ENCODE results near the gene PPP2R2B. TPM values are rescaled to one million over a fixed set of nuclear protein-coding genes. Genes with fewer than 3 reads are reported as not detected.

PPP2R2B gene
- total RNA-seq, 1 donor from 2014 or later: not detected

GRCh38 chr5:146697211-146697610 is 181.3 kb downstream of the PPP2R2B start:
- Mint-ChIP-seq H3K9me3 (no peaks in the 10 kb centered on the region), H3K36me3 (ENCODE audit: low read depth) (no peaks in the 10 kb centered on the region), H3K27ac (no peak overlapping the region), H3K4me3 (no peak overlapping the region), H3K4me1 (no peaks in the 10 kb centered on the region), H3K27me3 (no peaks in the 10 kb centered on the region)
- no peak for DNase-seq
- intact Hi-C loops (cut with micrococcal nuclease): no loop called here

GRCh38 chr5:146695646-146696045 is 182.9 kb downstream of the PPP2R2B start:
- no peaks in the 10 kb centered on the region for H3K9me3 Mint-ChIP-seq
- H3K4me3 Mint-ChIP-seq: no peak overlapping the region
- no peak overlapping the region for H3K27ac Mint-ChIP-seq
- H3K27me3 Mint-ChIP-seq: no peaks in the 10 kb centered on the region
- H3K36me3 Mint-ChIP-seq (ENCODE audit: low read depth): no peaks in the 10 kb centered on the region
- no peaks in the 10 kb centered on the region for H3K4me1 Mint-ChIP-seq
- intact Hi-C loops (cut with micrococcal nuclease): no loop called here
- DNase-seq: no peak

- DNase-seq: no peak
- Mint-ChIP-seq H3K4me3 (no peak overlapping the region), H3K36me3 (ENCODE audit: low read depth) (no peaks in the 10 kb centered on the region), H3K27ac (no peak overlapping the region), H3K27me3 (no peaks in the 10 kb centered on the region), H3K9me3 (no peaks in the 10 kb centered on the region), H3K4me1 (no peaks in the 10 kb centered on the region)
- intact Hi-C loops (cut with micrococcal nuclease): no loop called here
Measured at GRCh38 chr5:146690880-146691355, 187.6 kb downstream of the PPP2R2B start.

- Mint-ChIP-seq H3K27me3 (no peaks in the 10 kb centered on the region), H3K27ac (no peak overlapping the region), H3K4me1 (no peaks in the 10 kb centered on the region), H3K9me3 (no peaks in the 10 kb centered on the region), H3K4me3 (no peak overlapping the region), H3K36me3 (ENCODE audit: low read depth) (no peaks in the 10 kb centered on the region)
- intact Hi-C loops (cut with micrococcal nuclease): no loop called here
- DNase-seq: no peak
Measured at GRCh38 chr5:146687630-146688029, 190.9 kb downstream of the PPP2R2B start.

GRCh38 chr5:146683861-146684260 is 194.7 kb downstream of the PPP2R2B start:
- no peak for DNase-seq
- Mint-ChIP-seq H3K9me3 (no peaks in the 10 kb centered on the region), H3K27ac (no peak overlapping the region), H3K4me1 (no peaks in the 10 kb centered on the region), H3K4me3 (no peak overlapping the region), H3K36me3 (ENCODE audit: low read depth) (no peaks in the 10 kb centered on the region), H3K27me3 (no peaks in the 10 kb centered on the region)
- intact Hi-C loops (cut with micrococcal nuclease): no loop called here

- H3K27me3 Mint-ChIP-seq: no peaks in the 10 kb centered on the region
- intact Hi-C loops (cut with micrococcal nuclease): no loop called here
- no peaks in the 10 kb centered on the region for H3K36me3 Mint-ChIP-seq (ENCODE audit: low read depth)
- DNase-seq: no peak
- no peaks in the 10 kb centered on the region for H3K4me1 Mint-ChIP-seq
- H3K4me3 Mint-ChIP-seq: no peak overlapping the region
- H3K9me3 Mint-ChIP-seq: no peaks in the 10 kb centered on the region
- no peak overlapping the region for H3K27ac Mint-ChIP-seq
Measured at GRCh38 chr5:146682899-146683532, 195.5 kb downstream of the PPP2R2B start.

- no peak overlapping the region for H3K4me3 Mint-ChIP-seq
- H3K9me3 Mint-ChIP-seq: no peaks in the 10 kb centered on the region
- no peak for DNase-seq
- intact Hi-C loops (cut with micrococcal nuclease): no loop called here
- no peaks in the 10 kb centered on the region for H3K27me3 Mint-ChIP-seq
- H3K36me3 Mint-ChIP-seq (ENCODE audit: low read depth): no peaks in the 10 kb centered on the region
- H3K4me1 Mint-ChIP-seq: no peaks in the 10 kb centered on the region
- no peak overlapping the region for H3K27ac Mint-ChIP-seq
Measured at GRCh38 chr5:146681585-146682105, 196.9 kb downstream of the PPP2R2B start.

GRCh38 chr5:146680846-146681584 is 197.5 kb downstream of the PPP2R2B start:
- H3K9me3 Mint-ChIP-seq: no peaks in the 10 kb centered on the region
- no peaks in the 10 kb centered on the region for H3K4me1 Mint-ChIP-seq
- H3K27me3 Mint-ChIP-seq: no peaks in the 10 kb centered on the region
- H3K4me3 Mint-ChIP-seq: no peak overlapping the region
- H3K27ac Mint-ChIP-seq: no peak overlapping the region
- no peak for DNase-seq
- intact Hi-C loops (cut with micrococcal nuclease): no loop called here
- H3K36me3 Mint-ChIP-seq (ENCODE audit: low read depth): no peaks in the 10 kb centered on the region

- no peak for DNase-seq
- H3K4me3 Mint-ChIP-seq: no peak overlapping the region
- H3K27ac Mint-ChIP-seq: no peak overlapping the region
- intact Hi-C loops (cut with micrococcal nuclease): no loop called here
- H3K27me3 Mint-ChIP-seq: peaks cover 4% of the 10 kb centered on the region
- no peaks in the 10 kb centered on the region for H3K36me3 Mint-ChIP-seq (ENCODE audit: low read depth)
- no peaks in the 10 kb centered on the region for H3K9me3 Mint-ChIP-seq
- no peaks in the 10 kb centered on the region for H3K4me1 Mint-ChIP-seq
Measured at GRCh38 chr5:146675636-146676035, 202.9 kb downstream of the PPP2R2B start.

- intact Hi-C loops (cut with micrococcal nuclease): no loop called here
- H3K36me3 Mint-ChIP-seq (ENCODE audit: low read depth): no peaks in the 10 kb centered on the region
Measured at GRCh38 chr5:146672866-146673265, 205.7 kb downstream of the PPP2R2B start.

GRCh38 chr5:146671561-146672295 is 206.8 kb downstream of the PPP2R2B start:
- no peak for DNase-seq
- Mint-ChIP-seq H3K4me3 (no peak overlapping the region), H3K27me3 (peaks cover 4% of the 10 kb centered on the region), H3K36me3 (ENCODE audit: low read depth) (no peaks in the 10 kb centered on the region), H3K4me1 (no peaks in the 10 kb centered on the region), H3K9me3 (no peaks in the 10 kb centered on the region), H3K27ac (no peak overlapping the region)
- intact Hi-C loops (cut with micrococcal nuclease): no loop called here

More at GRCh38 chr5:146672866-146673265, 205.7 kb downstream of the PPP2R2B start:
- Mint-ChIP-seq H3K27me3 (peaks cover 4% of the 10 kb centered on the region), H3K4me3 (no peak overlapping the region), H3K9me3 (no peaks in the 10 kb centered on the region), H3K27ac (no peak overlapping the region), H3K4me1 (no peaks in the 10 kb centered on the region)
- no peak for DNase-seq

- intact Hi-C loops (cut with micrococcal nuclease): loop anchor here (10.0 kb wide), 1 partner anchor 135 kb away; no protein-coding TSS in a partner anchor
- H3K9me3 Mint-ChIP-seq: no peaks in the 10 kb centered on the region
- H3K36me3 Mint-ChIP-seq (ENCODE audit: low read depth): no peaks in the 10 kb centered on the region
- H3K27ac Mint-ChIP-seq: no peak overlapping the region
- no peak overlapping the region for H3K4me3 Mint-ChIP-seq
- H3K27me3 Mint-ChIP-seq: peaks cover 4% of the 10 kb centered on the region
- no peak for DNase-seq
- no peaks in the 10 kb centered on the region for H3K4me1 Mint-ChIP-seq
Measured at GRCh38 chr5:146669656-146670055, 208.9 kb downstream of the PPP2R2B start.

- intact Hi-C loops (cut with micrococcal nuclease): loop anchor here (10.0 kb wide), 1 partner anchor 133 kb away; no protein-coding TSS in a partner anchor
- H3K4me3 Mint-ChIP-seq: no peak overlapping the region
- no peak for DNase-seq
- no peaks in the 10 kb centered on the region for H3K4me1 Mint-ChIP-seq
- H3K27me3 Mint-ChIP-seq: peaks cover 4% of the 10 kb centered on the region
- no peak overlapping the region for H3K27ac Mint-ChIP-seq
- H3K36me3 Mint-ChIP-seq (ENCODE audit: low read depth): no peaks in the 10 kb centered on the region
- H3K9me3 Mint-ChIP-seq: no peaks in the 10 kb centered on the region
Measured at GRCh38 chr5:146667633-146668272, 210.8 kb downstream of the PPP2R2B start.
